GM19397 (cell line): ENCODE results near the gene MAST2.

Experiments
- ATAC-seq: cut with Tn5 transposase; IDR thresholded peaks from one replicate; pipeline ENCODE4 v1.9.1; 2021; ENCODE audit warnings: mild to moderate bottlenecking, moderate library complexity; ENCODE audit not compliant: unreplicated experiment

Gene MAST2

DNA sequence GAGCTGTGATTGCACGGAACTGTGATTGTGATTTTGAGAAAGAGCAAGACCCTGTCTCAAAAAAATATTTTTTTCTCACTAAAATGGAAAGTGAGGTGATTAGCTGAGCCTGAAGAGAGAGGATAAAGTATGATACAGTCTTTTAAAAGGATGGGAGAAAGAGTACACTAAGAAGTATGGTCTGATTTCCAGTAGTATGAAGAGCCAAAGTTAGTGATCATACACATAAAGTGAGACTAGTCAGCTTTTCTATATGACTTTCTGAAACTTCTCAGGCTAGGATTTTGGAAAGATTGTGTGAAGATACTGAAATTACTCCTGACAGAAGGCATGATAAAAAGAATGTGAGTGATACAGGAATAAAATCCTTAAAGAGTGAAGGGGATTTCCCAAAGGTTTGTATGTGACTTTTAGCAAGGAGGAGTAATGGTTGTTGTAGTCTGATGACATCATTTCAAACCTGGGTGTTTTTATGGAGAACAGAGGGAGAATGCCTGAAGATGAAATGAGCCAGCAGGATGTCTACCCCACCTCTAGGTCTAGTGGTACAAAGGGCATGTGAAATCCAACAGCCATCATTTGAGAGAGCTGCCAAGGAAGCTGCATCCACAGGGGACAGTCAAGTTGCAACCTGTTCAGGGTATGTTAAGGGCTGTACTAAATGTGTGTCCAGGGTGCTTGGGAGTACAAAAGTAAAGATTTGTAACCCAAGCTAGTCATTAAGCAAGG lies 171.3 kb downstream of the MAST2 start:
- ATAC-seq = no peak

DNA sequence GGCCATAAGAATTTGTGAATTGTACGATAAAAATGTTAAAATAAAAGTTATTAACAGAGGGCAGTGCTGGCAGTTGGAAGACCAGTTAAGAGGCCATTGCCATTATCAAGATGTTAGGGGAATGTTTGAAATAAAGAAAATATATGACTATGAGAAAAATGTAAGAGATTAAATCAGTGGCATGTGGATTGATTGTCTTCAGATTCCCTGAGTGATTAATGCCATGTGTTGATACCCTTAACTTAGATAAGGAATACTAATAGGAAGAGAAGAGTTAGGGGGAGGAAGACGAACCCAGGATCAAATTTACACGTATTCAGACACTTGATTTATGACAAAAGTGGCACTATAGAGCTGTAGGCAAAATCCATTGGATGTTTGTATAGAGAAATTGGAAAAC lies 173.2 kb downstream of the MAST2 start:
- ATAC-seq = no peak

DNA sequence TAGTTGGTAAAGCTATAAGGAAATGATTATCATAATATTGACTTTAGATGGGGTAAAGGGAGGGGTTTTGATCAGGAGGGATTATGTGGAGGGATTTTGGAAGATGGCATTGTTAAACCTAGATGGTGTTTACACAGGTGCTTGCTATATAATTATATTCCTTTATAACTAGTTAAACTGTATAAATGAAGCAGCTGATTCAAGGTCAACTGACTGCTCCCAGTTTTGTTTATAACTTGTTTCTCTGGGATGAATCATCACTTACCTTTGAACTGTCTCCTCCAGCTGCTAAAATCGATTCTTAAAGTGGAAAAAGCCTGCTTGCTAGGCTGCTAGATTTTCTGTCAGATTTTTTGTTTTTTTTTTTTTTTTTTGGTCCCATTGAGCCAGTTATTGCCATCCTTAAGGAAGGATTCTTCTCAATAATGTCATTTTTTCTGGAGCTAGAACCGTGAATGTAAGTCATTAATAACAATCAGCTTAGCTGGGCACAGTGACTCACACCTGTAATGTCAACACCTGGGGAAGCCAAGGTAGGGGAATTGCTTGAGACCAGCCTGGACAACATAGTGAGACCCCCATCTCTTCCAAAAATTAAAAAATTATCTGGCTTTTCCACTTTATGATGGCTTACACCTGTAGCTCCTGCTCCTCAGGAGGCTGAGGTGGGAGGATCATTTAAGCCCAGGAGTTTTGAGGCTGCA lies 175.8 kb downstream of the MAST2 start:
- no peak for ATAC-seq

DNA sequence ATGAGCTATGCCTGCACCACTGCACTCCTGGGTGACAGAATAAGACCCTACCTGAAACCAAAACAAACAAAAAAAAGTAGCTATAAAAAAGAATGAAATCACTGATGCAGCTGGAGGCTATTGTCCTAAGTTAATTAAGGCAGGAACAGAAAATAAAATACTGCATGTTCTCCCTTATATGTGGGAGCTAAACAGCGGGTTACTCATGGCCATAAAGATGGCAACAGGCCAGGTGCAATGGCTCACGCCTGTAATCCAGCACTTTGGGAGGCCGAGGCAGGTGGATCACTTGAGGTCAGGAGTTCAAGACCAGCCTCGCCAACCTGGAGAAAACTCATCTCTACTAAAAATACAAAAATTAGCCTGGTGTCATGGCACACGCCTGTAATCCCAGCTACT lies 176.4 kb downstream of the MAST2 start:
- no peak for ATAC-seq

DNA sequence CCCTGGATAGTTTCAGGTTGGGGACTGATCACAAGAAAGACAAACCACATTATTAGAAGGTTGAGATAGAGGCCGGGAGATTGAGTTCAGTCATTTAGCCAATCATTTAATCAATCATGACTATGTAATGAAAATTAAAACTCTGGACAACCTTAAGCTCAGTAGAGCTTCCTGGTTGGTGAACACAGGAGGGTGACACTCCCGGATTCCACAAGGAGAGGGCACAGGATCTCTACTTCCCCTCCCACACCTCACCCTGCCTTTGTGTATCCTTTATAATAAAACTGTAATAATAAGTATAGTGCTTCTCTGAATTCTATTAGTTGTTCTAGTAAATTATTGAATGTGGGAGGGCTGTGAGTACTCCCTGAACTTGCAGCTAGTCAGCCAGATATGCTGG lies 178.9 kb downstream of the MAST2 start:
- no peak for ATAC-seq

DNA sequence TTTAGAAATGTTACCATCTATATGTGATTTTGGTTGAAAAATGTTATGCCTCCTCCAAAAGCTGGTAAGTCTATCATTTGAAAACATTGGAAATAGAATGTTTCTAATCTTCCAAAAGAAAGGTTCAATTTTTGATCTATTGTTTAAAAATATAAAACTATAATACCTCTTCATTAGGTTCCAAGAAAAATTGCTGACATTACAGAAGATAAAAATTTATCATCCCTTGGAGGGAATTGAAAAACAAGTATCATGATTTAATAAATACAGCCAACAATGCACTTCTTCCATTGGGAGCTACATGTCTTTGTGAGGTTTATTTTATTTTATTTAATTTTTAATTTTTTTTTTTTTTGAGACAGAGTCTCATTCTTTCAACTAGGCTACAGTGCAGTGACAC lies 180.6 kb downstream of the MAST2 start:
- ATAC-seq = no peak

DNA sequence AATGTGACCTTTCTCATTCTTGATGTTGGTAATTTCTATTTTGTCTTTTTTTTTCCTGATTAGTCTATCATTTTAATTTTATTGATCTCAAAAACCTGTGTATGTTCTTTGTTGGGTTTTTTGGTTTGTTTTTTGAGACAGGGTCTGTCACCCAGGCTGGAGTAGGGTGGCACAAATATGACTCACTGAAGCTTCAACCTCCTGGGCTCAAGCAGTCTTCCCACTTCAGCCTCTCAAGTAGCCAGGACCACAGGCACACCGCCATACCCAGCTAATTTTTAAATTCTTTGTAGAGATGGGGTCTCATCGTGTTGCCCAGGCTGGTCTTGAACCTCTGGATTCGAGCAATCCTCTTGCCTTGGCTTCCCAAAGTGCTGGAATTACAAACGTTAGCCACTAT lies 183.8 kb downstream of the MAST2 start:
- no peak for ATAC-seq

GRCh38 chr1:45989249-45989648 lies 185.8 kb downstream of the MAST2 start:
- no peak for ATAC-seq

DNA sequence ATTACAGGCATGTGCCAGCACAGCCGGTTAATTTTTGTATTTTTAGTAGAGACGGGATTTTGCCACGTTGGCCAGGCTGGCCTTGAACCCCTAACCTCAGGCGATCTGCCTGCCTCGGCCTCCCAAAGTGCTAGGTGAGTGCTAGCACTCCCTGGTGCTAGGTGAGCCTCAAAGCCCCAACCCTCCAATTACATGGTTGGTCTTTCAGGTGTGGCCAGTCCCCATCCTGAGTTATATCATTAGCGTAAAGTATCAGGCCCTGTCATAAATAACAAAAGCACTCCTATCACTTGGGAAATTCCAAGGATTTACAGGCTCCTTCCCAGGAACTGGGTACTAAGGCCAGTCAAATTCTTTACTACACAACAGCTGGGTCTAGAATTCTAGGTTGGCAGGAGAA lies 191.0 kb downstream of the MAST2 start:
- no peak for ATAC-seq

- no peak for ATAC-seq
Observed at GRCh38 chr1:45995298-45995697, 191.9 kb downstream of the MAST2 start.

- ATAC-seq = no peak
Observed at GRCh38 chr1:45998020-45998617, 194.7 kb downstream of the MAST2 start.

DNA sequence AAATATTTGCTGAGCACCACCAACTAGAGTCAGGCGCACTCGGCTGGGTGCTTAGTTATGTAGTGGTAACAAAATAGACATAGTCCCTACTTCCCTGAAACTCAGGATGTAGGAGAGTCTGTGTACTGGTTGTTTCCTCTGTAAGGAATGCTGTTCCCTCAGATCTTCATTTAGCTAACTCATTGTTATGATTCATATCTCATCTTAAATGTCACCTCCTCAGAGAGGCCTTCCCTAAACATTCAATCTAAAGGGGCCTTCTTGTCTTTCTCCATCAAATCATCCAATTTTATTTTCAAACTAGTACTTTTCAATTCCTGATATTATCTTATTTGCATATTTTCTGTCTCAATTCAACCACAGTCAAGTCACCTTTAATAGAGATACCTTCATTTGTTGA lies 196.1 kb downstream of the MAST2 start:
- no peak for ATAC-seq

GRCh38 chr1:46001081-46001785 lies 197.8 kb downstream of the MAST2 start:
- ATAC-seq = no peak

GRCh38 chr1:46002551-46003150 lies 199.2 kb downstream of the MAST2 start:
- no peak for ATAC-seq

DNA sequence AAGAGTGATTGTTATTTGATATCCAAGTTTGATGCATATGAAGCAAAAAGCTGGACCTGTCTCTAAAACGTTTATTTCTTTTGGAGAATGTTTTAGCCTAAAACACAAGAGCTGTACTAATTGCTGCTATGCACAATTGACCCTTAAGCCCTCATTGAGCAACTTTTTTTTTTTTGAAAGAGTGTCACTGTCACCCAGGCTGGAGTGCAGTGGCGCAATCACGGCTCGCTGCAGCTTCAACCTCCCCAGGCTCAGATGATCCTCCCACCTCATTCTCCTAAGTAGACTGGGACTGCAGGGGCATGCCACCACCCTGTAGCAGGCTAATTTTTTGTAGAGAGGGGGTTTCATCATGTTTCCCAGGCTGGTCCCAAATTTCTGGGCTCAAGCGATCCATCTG lies 199.9 kb downstream of the MAST2 start:
- ATAC-seq = no peak

- ATAC-seq = no peak
Observed at GRCh38 chr1:46004492-46004891, 201.1 kb downstream of the MAST2 start.

- no peak for ATAC-seq
Observed at GRCh38 chr1:46005594-46005993, 202.2 kb downstream of the MAST2 start.

GRCh38 chr1:46008585-46008984 lies 205.2 kb downstream of the MAST2 start:
- ATAC-seq = no peak

DNA sequence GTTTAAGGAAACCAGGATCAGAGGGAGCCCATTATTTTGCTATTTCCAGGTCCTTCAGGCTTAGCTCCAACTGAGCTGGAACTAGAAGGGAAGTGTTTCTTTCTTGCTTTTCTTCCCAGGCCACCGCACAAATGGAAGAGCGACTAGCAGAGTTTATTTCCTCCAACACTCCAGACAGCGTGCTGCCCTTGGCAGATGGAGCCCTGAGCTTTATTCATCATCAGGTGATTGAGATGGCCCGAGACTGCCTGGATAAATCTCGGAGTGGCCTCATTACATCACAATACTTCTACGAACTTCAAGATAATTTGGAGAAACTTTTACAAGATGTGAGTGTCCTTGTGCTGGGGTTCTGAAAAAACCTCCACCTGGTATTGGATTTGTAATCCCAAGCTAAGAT lies 207.2 kb downstream of the MAST2 start:
- ATAC-seq = no peak

DNA sequence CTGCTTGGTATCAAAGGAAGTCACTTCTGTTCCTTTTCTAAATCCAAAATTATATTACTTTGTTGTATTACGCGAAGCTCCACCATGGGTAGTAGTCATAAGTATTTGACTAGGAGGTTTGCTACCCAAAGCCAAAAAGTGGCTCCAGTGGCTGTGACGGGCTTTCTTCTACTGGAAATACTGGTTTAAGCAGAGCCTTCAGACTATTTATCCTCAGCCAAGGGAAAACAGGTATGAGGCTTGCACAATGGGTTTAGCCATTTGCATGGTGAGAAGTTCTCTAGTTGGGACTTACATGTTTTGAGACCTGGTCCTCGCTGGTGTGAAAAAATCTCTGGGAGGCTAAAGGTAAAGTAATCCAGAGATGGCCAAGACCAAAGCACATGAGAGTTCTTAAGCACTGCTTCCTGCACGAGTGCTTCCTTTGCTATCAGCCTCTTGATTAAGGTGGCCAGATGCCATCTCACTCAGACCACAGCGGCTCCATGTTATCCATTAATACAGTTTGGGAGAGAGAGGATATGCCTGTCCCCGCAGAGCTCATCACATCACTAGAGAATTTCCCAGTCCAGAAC lies 207.8 kb downstream of the MAST2 start:
- no peak for ATAC-seq

GRCh38 chr1:46012236-46012635 lies 208.8 kb downstream of the MAST2 start:
- no peak for ATAC-seq
